Keratinocyte (primary cell): ENCODE measurements around the gene FAM20C. TPM values are rescaled to one million over a fixed set of nuclear protein-coding genes. Genes with fewer than 3 reads are reported as not detected.

ENCODE experiments used
- DNase-seq: peaks from one replicate; pipeline ENCODE4 v3.0.0-alpha.2; 2011; ENCODE audit warnings: low read depth, missing footprints, low spot score
- FAIRE-seq: peaks from 2 replicates; lab custom pipeline; 2011; peaks lifted over from hg19 to GRCh38; lab: Jason Lieb, UNC
- H2AFZ ChIP-seq: 2 replicates; pipeline ENCODE4 v1.6.0; 2012; ENCODE audit warnings: low read length, control low read depth, inconsistent platforms; ENCODE audit not compliant: control insufficient read depth
- H3K27ac ChIP-seq: 2 replicates; pipeline ENCODE4 v1.5.1; 2011; ENCODE audit warnings: low read length; ENCODE audit not compliant: control insufficient read depth, insufficient read depth
- H3K27me3 ChIP-seq: 3 replicates; pipeline ENCODE4 v1.6.0; 2011; ENCODE audit warnings: low read length; ENCODE audit not compliant: control insufficient read depth, insufficient read depth; ENCODE audit errors: extremely low read depth
- H3K36me3 ChIP-seq, 2 experiments: 2 replicates in 1 of 2; 3 replicates in 1 of 2; pipeline ENCODE4 v1.5.1; 2011; ENCODE audit warnings: low read length in 2 of 2, mild to moderate bottlenecking in 1 of 2; ENCODE audit not compliant: control insufficient read depth in 2 of 2, insufficient read depth in 2 of 2; ENCODE audit errors: extremely low read depth in 1 of 2
- H3K4me1 ChIP-seq: 3 replicates; pipeline ENCODE4 v1.5.1; 2011; ENCODE audit warnings: low read length; ENCODE audit not compliant: control insufficient read depth, insufficient read depth; ENCODE audit errors: extremely low read depth
- H3K4me2 ChIP-seq: 3 replicates; pipeline ENCODE4 v1.6.0; 2011; ENCODE audit warnings: low read depth, low read length; ENCODE audit not compliant: control insufficient read depth, insufficient read depth; ENCODE audit errors: extremely low read depth
- H3K4me3 ChIP-seq, 3 experiments: fragments of 200-600 bp in 1 of 3; sonication (generic) in 1 of 3; 2 replicates in 2 of 3; 3 replicates in 1 of 3; pipeline ENCODE4 v1.5.1; 2011 to 2016; ENCODE audit warnings: low read length in 3 of 3, mild to moderate bottlenecking in 3 of 3, control low read depth in 2 of 3, inconsistent platforms in 1 of 3, low read depth in 1 of 3, mixed read lengths in 1 of 3, mixed run types in 1 of 3, moderate library complexity in 1 of 3; ENCODE audit not compliant: control insufficient read depth in 2 of 3, insufficient read depth in 2 of 3; ENCODE audit errors: extremely low read depth in 1 of 3
- H3K79me2 ChIP-seq: 2 replicates; pipeline ENCODE4 v1.6.0; 2012; ENCODE audit warnings: low read length; ENCODE audit not compliant: control insufficient read depth, insufficient read depth
- H3K9ac ChIP-seq: 3 replicates; pipeline ENCODE4 v1.6.0; 2011; ENCODE audit warnings: low read length; ENCODE audit not compliant: control insufficient read depth, insufficient read depth; ENCODE audit errors: extremely low read depth
- H3K9me1 ChIP-seq: 3 replicates; pipeline ENCODE4 v1.6.0; 2011; ENCODE audit warnings: low read length; ENCODE audit not compliant: control insufficient read depth, insufficient read depth; ENCODE audit errors: extremely low read depth
- H3K9me3 ChIP-seq: 2 replicates; pipeline ENCODE4 v1.5.1; 2012; ENCODE audit warnings: low read depth, low read length; ENCODE audit not compliant: control insufficient read depth
- H4K20me1 ChIP-seq: 3 replicates; pipeline ENCODE4 v1.6.0; 2011; ENCODE audit warnings: low read length; ENCODE audit not compliant: control insufficient read depth, insufficient read depth; ENCODE audit errors: extremely low read depth
- CTCF ChIP-seq, 3 experiments: IDR thresholded peaks in 1 of 3; conservative IDR thresholded peaks in 1 of 3; optimal IDR thresholded peaks in 1 of 3; 2 replicates in 2 of 3; 3 replicates in 1 of 3; pipeline versions ENCODE3 to v1.5.1; 2011; ENCODE audit warnings: low read length in 3 of 3, mild to moderate bottlenecking in 3 of 3, moderate library complexity in 2 of 3, control low read depth in 1 of 3, inconsistent platforms in 1 of 3; ENCODE audit not compliant: insufficient read depth in 2 of 3; ENCODE audit errors: extremely low read depth in 1 of 3
- EZH2 ChIP-seq: IDR thresholded peaks from one replicate; pipeline ENCODE4 v1.6.1; 2012; ENCODE audit warnings: inconsistent platforms, mild to moderate bottlenecking, low read length, moderate library complexity
- dilution Hi-C: fragments of 300-500 bp; cut with MboI; formaldehyde crosslinking; loops from one replicate; pipeline ENCODE4 v1.7.0; 2020; ENCODE audit warnings: low sequenced_read_pairs; ENCODE audit not compliant: extremely low pct_ligation_motif_present
- polyA plus RNA-seq, 5 experiments: library from polyadenylated mRNA; depleted of rRNA in 3 of 5; stranded (reverse) in 3 of 5; stranded (forward) in 1 of 5; unstranded in 1 of 5; fragments of >200 nt; gene quantifications; 1 replicate in 1 of 5; 2 replicates in 3 of 5; 3 replicates in 1 of 5; pipeline versions ENCODE4 v1.2.1 to v1.2.3, GENCODE V29; 2011 to 2012; ENCODE audit warnings: missing spikeins in 2 of 5, low read depth in 1 of 5, low replicate concordance in 1 of 5

Gene FAM20C
- polyA plus RNA-seq, 1 donor (not counting 4 experiments of a cell fraction or from before 2014, with no cell fraction given), result 3.8 TPM

DNA sequence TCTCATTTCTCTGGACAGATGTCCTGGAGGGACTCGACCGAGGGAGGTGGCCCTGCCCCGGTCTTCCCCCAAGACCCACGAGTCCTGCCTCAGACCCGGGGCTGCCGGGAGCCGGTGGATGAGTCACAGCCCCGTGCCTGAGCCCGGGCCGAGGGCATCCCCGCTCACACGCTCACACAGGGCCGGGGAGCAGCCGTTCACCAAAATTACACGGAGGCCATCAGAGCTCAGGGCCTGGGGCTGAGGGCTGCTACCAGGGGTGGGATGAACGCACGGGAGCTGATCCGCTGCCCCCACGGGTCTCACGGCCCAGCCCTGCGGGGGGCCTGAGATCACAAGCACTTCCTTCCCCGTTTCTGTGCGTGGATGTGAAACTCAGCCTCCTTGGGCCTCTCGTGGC, 17.5 kb downstream of the FAM20C start:
- no peaks in the 10 kb centered on the region for H3K79me2 ChIP-seq
- dilution Hi-C loops, result no loop called here
- H3K27me3 ChIP-seq, result no peaks in the 10 kb centered on the region
- no peak for TF ChIP-seq CTCF (optimal IDR thresholded peaks at IDR 0.05 in 1 of 3, IDR thresholded peaks at IDR 0.05 in 1 of 3, conservative IDR thresholded peaks at IDR 0.05 in 1 of 3; ENCODE audit: extremely low read depth in 1 of 3, insufficient read depth in 2 of 3, low read length in 3 of 3)
- no peaks in the 10 kb centered on the region for H3K9me1 ChIP-seq
- no peak overlapping the region for H3K4me3 ChIP-seq
- H3K4me2 ChIP-seq, result no peak overlapping the region
- DNase-seq (no peak), FAIRE-seq (no peak)
- H2AFZ ChIP-seq, result no peak overlapping the region
- H3K36me3 ChIP-seq, result peaks cover 4 to 6% of the 10 kb centered on the region in 2 experiments
- H3K4me1 ChIP-seq, result peaks cover 6% of the 10 kb centered on the region
- H3K27ac ChIP-seq, result no peak overlapping the region
- no peak overlapping the region for H3K9ac ChIP-seq
- peaks cover 3% of the 10 kb centered on the region for H3K9me3 ChIP-seq
- no peaks in the 10 kb centered on the region for H4K20me1 ChIP-seq

- Histone ChIP-seq H3K27ac (no peak overlapping the region), H3K79me2 (no peaks in the 10 kb centered on the region), H3K4me3 (no peak overlapping the region), H3K4me2 (no peak overlapping the region), H3K9ac (no peak overlapping the region), H3K4me1 (peaks cover 6% of the 10 kb centered on the region), H3K36me3 (peaks cover 4 to 6% of the 10 kb centered on the region in 2 experiments), H3K9me3 (no peaks in the 10 kb centered on the region), H2AFZ (no peak overlapping the region), H3K27me3 (no peaks in the 10 kb centered on the region), H3K9me1 (no peaks in the 10 kb centered on the region), H4K20me1 (no peaks in the 10 kb centered on the region)
- TF ChIP-seq CTCF (optimal IDR thresholded peaks at IDR 0.05 in 1 of 3, IDR thresholded peaks at IDR 0.05 in 1 of 3, conservative IDR thresholded peaks at IDR 0.05 in 1 of 3; ENCODE audit: extremely low read depth in 1 of 3, insufficient read depth in 2 of 3, low read length in 3 of 3) (no peak), EZH2 (no peak)
- DNase-seq (no peak), FAIRE-seq (no peak)
- dilution Hi-C loops, result no loop called here
These were observed 18.1 kb downstream of the FAM20C start for GRCh38 chr7:210401-210925.
